Right atrium auricular region (tissue), 2 donors: ENCODE measurements around the gene PRODH. TPM values are rescaled to one million over a fixed set of nuclear protein-coding genes. Genes with fewer than 3 reads are reported as not detected.
"Not testable (repeated sequence)": the region's sequence is repeated elsewhere in the genome, so short reads cannot be mapped to it uniquely, and the experiment has no call there.

Source experiments
- DNase-seq: peaks from one replicate; pipeline ENCODE4 v3.0.0-alpha.2; 2019; ENCODE audit warnings: low spot score
- H3K27ac ChIP-seq, 2 donors: fragments of 200-600 bp; sonication (generic); 1 replicate in 1 of 2; 2 replicates in 1 of 2; pipeline ENCODE4 v1.5.1; 2016 to 2019
- H3K27me3 ChIP-seq, 2 donors: fragments of 200-600 bp; sonication (generic); one replicate each; pipeline versions ENCODE4 v1.5.1 to v1.6.0; 2017 to 2019
- H3K36me3 ChIP-seq: fragments of 200-600 bp; sonication (generic); one replicate; pipeline ENCODE4 v1.5.1; 2016
- H3K4me1 ChIP-seq, 2 donors: fragments of 200-600 bp; sonication (generic); one replicate each; pipeline versions ENCODE4 v1.5.1 to v1.6.0; 2017 to 2019
- H3K4me3 ChIP-seq, 2 donors: fragments of 200-600 bp; sonication (generic); 1 replicate in 1 of 2; 2 replicates in 1 of 2; pipeline ENCODE4 v1.5.1; 2017 to 2019; ENCODE audit warnings: mild to moderate bottlenecking in 1 of 2, moderate library complexity in 1 of 2
- H3K9me3 ChIP-seq, 2 donors: fragments of 200-600 bp; sonication (generic); one replicate each; pipeline ENCODE4 v1.5.1; 2019
- total RNA-seq, 2 donors: library from RNA; depleted of rRNA; stranded (reverse); fragments of >200 nt; gene quantifications; one replicate each; pipeline ENCODE4 v1.1.0, GENCODE V29; 2016
- TF ChIP-seq, protein P1 (sequence below), 2 donors: fragments of 200-600 bp; sonication (generic); IDR thresholded peaks; one replicate each; pipeline ENCODE4 v1.5.1; 2019; ENCODE audit warnings: antibody characterized with exemption in 2 of 2

PRODH gene
- total RNA-seq, 2 donors from 2014 or later, result 1.7 to 8.0 TPM

DNA sequence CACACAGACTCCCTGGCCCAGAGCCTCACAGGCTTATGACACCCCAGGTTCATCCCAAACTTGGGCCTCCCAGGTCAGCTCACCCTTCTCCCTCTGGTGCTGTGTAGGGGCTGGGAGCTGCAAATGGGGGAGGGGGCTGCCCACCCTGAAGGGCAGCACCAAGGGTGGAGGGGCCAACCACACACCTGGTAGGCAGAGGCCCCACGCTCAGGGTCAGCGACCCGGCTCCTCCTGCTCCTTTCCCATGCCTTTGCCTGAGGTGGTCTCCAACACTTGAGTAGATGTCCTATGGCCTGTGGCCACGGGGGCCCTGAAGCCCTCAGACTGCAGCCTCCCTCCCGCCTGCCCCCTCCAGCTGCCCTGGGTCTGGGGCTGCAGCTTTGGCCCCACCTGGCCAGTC is 26.5 kb downstream of the PRODH start:
- TF ChIP-seq, protein P1, sequence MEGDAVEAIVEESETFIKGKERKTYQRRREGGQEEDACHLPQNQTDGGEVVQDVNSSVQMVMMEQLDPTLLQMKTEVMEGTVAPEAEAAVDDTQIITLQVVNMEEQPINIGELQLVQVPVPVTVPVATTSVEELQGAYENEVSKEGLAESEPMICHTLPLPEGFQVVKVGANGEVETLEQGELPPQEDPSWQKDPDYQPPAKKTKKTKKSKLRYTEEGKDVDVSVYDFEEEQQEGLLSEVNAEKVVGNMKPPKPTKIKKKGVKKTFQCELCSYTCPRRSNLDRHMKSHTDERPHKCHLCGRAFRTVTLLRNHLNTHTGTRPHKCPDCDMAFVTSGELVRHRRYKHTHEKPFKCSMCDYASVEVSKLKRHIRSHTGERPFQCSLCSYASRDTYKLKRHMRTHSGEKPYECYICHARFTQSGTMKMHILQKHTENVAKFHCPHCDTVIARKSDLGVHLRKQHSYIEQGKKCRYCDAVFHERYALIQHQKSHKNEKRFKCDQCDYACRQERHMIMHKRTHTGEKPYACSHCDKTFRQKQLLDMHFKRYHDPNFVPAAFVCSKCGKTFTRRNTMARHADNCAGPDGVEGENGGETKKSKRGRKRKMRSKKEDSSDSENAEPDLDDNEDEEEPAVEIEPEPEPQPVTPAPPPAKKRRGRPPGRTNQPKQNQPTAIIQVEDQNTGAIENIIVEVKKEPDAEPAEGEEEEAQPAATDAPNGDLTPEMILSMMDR (IDR thresholded peaks at IDR 0.05), result no peak
- H3K4me1 ChIP-seq, result no peaks in the 10 kb centered on the region
- no peak for DNase-seq
- no peak overlapping the region for H3K27ac ChIP-seq
- H3K27me3 ChIP-seq, result no peaks in the 10 kb centered on the region
- H3K9me3 ChIP-seq, result no peaks in the 10 kb centered on the region
- no peaks in the 10 kb centered on the region for H3K36me3 ChIP-seq
- H3K4me3 ChIP-seq, result no peak overlapping the region

DNA sequence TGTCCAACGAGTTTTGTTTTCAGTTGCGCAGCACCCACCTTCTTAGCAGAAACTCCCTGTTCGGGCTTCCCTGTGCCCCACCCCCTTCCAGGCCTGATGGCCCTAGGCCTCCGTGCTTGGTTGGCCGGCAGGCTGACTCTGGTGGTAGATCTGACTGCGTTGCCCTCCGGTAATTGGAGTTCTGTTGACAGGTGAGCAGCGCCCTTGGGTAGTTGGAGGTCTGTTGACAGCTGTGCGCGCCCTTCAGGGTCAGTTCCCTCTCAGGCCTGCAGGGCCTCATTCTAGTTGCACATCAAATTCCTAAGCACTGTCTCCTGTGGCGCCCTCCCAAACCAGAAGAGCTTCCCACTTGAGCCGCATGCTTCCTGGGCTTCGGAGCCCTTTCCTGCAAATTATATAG is 29.2 kb downstream of the PRODH start:
- DNase-seq, result no peak
- Histone ChIP-seq H3K27me3 (no peaks in the 10 kb centered on the region), H3K27ac (no peak overlapping the region), H3K4me1 (no peaks in the 10 kb centered on the region), H3K9me3 (no peaks in the 10 kb centered on the region), H3K4me3 (no peak overlapping the region), H3K36me3 (no peaks in the 10 kb centered on the region)
- TF ChIP-seq, protein P1 (IDR thresholded peaks at IDR 0.05), result no peak

DNA sequence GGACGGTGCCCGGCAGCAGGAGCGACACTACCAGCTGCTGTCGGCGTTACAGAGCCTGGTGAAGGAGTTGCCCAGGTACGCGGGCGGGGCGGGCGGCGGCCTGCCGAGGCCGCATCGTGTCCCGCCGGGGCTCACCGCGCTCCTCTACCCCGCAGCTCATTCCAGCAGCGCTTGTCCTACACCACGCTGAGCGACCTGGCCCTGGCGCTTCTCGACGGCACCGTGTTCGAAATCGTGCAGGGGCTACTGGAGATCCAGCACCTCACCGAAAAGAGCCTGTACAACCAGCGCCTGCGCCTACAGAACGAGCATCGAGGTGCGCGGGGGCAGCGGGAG is 29.7 kb downstream of the PRODH start:
- not testable (repeated sequence) for H3K4me3 ChIP-seq, DNase-seq, H3K36me3 ChIP-seq, H3K27me3 ChIP-seq, H3K27ac ChIP-seq, H3K4me1 ChIP-seq, H3K9me3 ChIP-seq

DNA sequence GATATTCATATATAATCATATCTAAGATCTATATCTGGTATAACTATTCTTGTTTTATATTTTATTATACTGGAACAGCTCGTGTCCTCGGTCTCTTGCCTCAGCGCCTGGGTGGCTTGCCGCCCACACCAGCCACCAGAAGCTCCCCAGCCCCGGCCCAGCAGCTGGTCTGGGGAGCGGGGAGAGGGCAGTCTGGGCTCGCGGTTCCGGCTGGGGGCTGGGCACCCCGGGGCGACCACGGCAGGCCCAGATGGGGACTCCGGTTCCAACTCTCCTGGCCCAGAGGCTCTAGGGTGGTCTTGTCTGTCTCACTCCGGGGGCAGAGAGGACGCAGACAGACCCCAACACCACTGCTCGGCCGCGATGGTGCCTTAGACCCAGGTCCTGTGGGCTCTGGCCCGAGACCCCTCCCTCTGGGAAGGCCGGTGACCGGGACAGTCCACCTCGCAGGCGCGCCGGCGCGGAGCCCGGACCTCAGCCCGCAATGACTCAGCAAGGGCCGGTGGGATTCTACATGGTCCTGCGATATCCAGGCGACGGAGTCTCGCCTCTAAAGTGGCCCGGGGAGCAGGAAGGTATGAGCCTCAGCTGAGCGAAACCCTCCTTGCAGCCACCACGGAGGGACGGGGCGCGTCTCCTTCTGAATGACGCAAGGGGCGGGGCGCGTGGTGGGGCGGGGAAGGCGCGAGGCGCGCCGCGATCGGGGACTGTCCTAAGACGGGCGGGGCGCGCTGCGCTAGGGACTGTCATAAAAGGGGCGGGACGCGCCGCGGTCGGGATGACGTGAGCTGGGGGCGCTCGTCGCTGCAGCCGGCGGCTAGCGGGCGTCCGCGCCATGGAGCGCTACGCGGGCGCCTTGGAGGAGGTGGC is 30.3 kb downstream of the PRODH start, which contains the start of gene DGCR6:
Gene DGCR6, plus strand, starts transcription at position 781 of the 870 bp plus-strand sequence. Its CDS starts 55 bp downstream, at position 836.
- H3K4me1 ChIP-seq, result no peaks in the 10 kb centered on the region
- DNase-seq, result no peak
- H3K4me3 ChIP-seq, result no peak within 1 kb of the TSS
- H3K36me3 ChIP-seq, result no peaks in the 10 kb centered on the region
- no peak within 1 kb of the TSS for H3K27ac ChIP-seq
- H3K9me3 ChIP-seq, result no peaks in the 10 kb centered on the region
- TF ChIP-seq, protein P1 (IDR thresholded peaks at IDR 0.05), result no peak
- H3K27me3 ChIP-seq, result no peaks in the 10 kb centered on the region

DNA sequence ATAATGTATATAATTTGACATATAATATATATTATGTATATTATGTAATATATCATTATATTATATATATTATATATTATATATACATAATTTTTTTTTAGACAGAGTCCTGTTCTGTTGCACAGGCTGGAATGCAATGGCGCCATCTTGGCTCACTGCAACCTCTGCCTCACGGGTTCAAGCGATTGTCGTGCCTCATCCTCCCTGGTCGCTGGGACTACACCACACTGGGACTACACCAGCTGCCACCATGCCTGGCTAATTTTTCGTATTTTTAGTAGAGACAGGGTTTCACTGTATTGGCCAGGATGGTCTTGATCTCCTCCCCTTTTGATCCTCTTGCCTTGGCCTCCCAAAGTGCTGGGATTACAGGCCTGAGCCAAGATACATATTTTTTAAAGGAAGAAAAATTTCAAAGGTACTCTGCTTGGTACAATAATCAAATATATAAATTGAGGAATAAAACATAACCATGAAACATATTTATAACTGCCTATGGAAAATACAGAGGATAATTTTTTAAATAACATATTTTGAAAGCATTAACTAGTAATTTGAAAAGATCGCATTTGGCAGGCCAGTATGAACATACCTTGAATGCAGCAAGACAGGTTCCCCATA is 39.9 kb downstream of the PRODH start:
- H3K4me3 ChIP-seq, H3K36me3 ChIP-seq, H3K27ac ChIP-seq, H3K27me3 ChIP-seq, H3K9me3 ChIP-seq, H3K4me1 ChIP-seq: not testable (repeated sequence)
- DNase-seq, result peak; percentile 51

DNA sequence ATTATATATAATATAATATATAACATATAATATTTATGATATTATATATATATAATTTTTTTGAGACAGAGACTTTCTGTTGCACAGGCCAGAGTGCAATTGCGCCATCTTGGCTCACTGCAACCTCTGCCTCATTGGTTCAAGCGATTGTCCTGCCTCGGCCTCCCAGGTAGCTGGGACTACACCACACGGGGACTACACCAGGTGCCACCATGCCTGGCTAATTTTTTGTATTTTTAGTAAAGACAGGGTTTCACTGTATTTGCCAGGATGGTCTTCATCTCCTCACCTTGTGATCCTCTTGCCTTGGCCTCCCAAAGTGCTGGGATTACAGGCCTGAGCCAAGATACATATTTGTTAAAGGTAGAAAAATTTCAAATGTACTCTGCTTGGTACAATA is 42.3 kb downstream of the PRODH start:
- not testable (repeated sequence) for H3K36me3 ChIP-seq, H3K27me3 ChIP-seq

DNA sequence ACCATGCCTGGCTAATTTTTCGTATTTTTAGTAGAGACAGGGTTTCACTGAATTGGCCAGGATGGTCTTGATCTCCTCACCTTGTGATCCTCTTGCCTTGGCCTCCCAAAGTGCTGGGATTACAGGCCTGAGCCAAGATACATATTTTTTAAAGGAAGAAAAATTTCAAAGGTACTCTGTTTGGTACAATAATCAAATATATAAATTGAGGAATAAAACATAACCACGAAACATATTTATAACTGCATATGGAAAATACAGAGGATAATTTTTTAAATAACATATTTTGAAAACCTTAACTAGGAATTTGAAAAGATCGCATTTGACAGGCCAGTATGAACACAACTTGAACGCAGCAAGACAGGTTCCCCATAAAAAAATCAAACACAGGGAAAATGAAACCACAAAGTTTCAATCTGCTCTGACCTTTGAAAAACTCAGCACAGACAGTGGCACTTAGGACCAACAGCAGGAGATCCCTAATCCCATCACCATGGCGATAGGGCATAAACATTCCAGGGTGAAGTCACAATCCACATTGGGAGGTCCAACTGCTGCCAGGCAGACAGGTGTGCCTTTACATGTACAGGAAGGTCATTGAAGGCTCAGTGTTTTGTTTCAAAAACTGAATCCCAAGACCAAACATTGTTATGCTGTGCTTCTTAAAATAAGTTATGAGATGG is 45.4 kb downstream of the PRODH start:
- not testable (repeated sequence) for DNase-seq, H3K36me3 ChIP-seq, H3K4me1 ChIP-seq, H3K27me3 ChIP-seq, H3K27ac ChIP-seq, H3K4me3 ChIP-seq, H3K9me3 ChIP-seq

More for the DNA sequence above, 42.3 kb downstream of the PRODH start:
- not testable (repeated sequence) for DNase-seq, H3K9me3 ChIP-seq, H3K4me1 ChIP-seq, H3K4me3 ChIP-seq, H3K27ac ChIP-seq
